ENCODE measurements around the gene RNF26. TPM values are rescaled to one million over a fixed set of nuclear protein-coding genes. Genes with fewer than 3 reads are reported as not detected.

Gene RNF26
- total and polyA plus RNA-seq, 2 of the 4 experiments (the other 2 are of a cell fraction), result 3.4 to 36.7 TPM

GRCh38 chr11:119297938-119298337 lies 36.4 kb upstream of the RNF26 start:
- H3K14ac ChIP-seq (replicated peaks; ENCODE audit: low read depth, low read length), result no peak overlapping the region
- no peak overlapping the region for H3K4me2 ChIP-seq (ENCODE audit: low read depth, low read length)
- H3K9ac ChIP-seq (ENCODE audit: low read depth, low read length), result no peak overlapping the region
- TF ChIP-seq RFX5 (IDR thresholded peaks at IDR 0.05; ENCODE audit: low read depth, low read length) (no peak), CEBPB (IDR thresholded peaks at IDR 0.05; ENCODE audit: low read depth, low read length) (no peak), RCOR1 (IDR thresholded peaks at IDR 0.05; ENCODE audit: insufficient replicate concordance, low read length) (no peak), POLR2A (IDR thresholded peaks at IDR 0.05; ENCODE audit: low read depth, low read length) (no peak), USF2 (IDR thresholded peaks at IDR 0.05; ENCODE audit: low read depth, low read length) (no peak), BHLHE40 (IDR thresholded peaks at IDR 0.05; ENCODE audit: low read depth, low read length) (no peak), ELK1 (IDR thresholded peaks at IDR 0.05; ENCODE audit: borderline replicate concordance, low read depth, low read length) (no peak), CTCF (conservative IDR thresholded peaks at IDR 0.05; ENCODE audit: low read depth, low read length) (no peak), RAD21 (IDR thresholded peaks at IDR 0.05; ENCODE audit: low read length) (no peak), NFE2L2 (IDR thresholded peaks at IDR 0.05; ENCODE audit: low read depth, low read length) (no peak), MXI1 (IDR thresholded peaks at IDR 0.05; ENCODE audit: borderline replicate concordance, low read depth, low read length) (no peak), CHD1 (IDR thresholded peaks at IDR 0.05; ENCODE audit: low read depth, low read length) (no peak), SMC3 (IDR thresholded peaks at IDR 0.05; ENCODE audit: low read depth, low read length) (no peak), MAZ (IDR thresholded peaks at IDR 0.05; ENCODE audit: borderline replicate concordance, low read depth, low read length) (no peak), FOS (IDR thresholded peaks at IDR 0.05; ENCODE audit: low read depth, low read length) (no peak), MAFK (IDR thresholded peaks at IDR 0.05; ENCODE audit: low read depth, low read length) (no peak)
- H2AK5ac ChIP-seq (ENCODE audit: low read depth, low read length), result no peak overlapping the region
- H3K79me1 ChIP-seq (ENCODE audit: low read depth in 1 of 2, low read length in 2 of 2), result peaks cover 10 to 45% of the 10 kb centered on the region in 2 experiments
- H3K23ac ChIP-seq (ENCODE audit: low read depth, low read length), result peak overlapping the region; percentile 54; the same call in 1 of the 2 replicates
- no peak overlapping the region for H4K5ac ChIP-seq (ENCODE audit: low read depth, low read length)
- H2AFZ ChIP-seq (replicated peaks; ENCODE audit: low read length, poor library complexity), result no peak overlapping the region
- H2BK20ac ChIP-seq (ENCODE audit: low read depth, low read length), result no peak overlapping the region
- H2AK9ac ChIP-seq (replicated peaks; ENCODE audit: low read depth, low read length, poor library complexity), result no peak overlapping the region
- intact Hi-C loops (cut with micrococcal nuclease) (no loop called here), in situ Hi-C loops (cut with MboI; ENCODE audit: low sequenced_read_pairs) (no loop called here), dilution Hi-C loops (cut with HindIII; ENCODE audit: low sequenced_read_pairs, unreplicated experiment) (no loop called here)
- H3K18ac ChIP-seq (ENCODE audit: low read depth, low read length), result no peak overlapping the region
- 100% methylated on average over 1 of the region's 3 CpGs; no CpG with 5 or more reads in 1 of the 2 experiments for WGBS, 2 experiments (ENCODE audit: extremely low coverage in 2 of 2, insufficient read length in 1 of 2)
- peaks cover 2% of the 10 kb centered on the region; the same call in 1 of the 2 replicates for H3K9me1 ChIP-seq (ENCODE audit: insufficient read depth, low read length)
- H2BK120ac ChIP-seq (ENCODE audit: low read depth, low read length), result no peak overlapping the region
- CTCF ChIA-PET, result no interaction called here
- BruUV-seq (replicated peaks), result no TSS peak
- H3K9me3 ChIP-seq (ENCODE audit: control insufficient read depth, insufficient read depth, low read length), result no peaks in the 10 kb centered on the region
- H2BK5ac ChIP-seq (ENCODE audit: low read depth, low read length, poor library complexity, severe bottlenecking), result peak overlapping the region; percentile 27
- H2BK15ac ChIP-seq (ENCODE audit: low read depth, low read length), result no peak overlapping the region
- H3K27me3 ChIP-seq (ENCODE audit: control insufficient read depth, insufficient read depth, low read length), result no peaks in the 10 kb centered on the region
- H3K4me3 ChIP-seq (ENCODE audit: insufficient read depth, low read depth, low read length), result no peak overlapping the region
- ATAC-seq (ENCODE audit: low read depth) (no peak), DNase-seq (no peak)
- H3K56ac ChIP-seq (ENCODE audit: extremely low read depth, insufficient read depth, low read length), result no peak overlapping the region
- no peak overlapping the region for H3K4ac ChIP-seq (ENCODE audit: low read depth, low read length)
- H4K8ac ChIP-seq (ENCODE audit: low read depth in 2 of 2, low read length in 2 of 2), result no peak overlapping the region
- H3K4me1 ChIP-seq (ENCODE audit: control insufficient read depth, insufficient read depth, low read length), result no peaks in the 10 kb centered on the region
- H4K91ac ChIP-seq (ENCODE audit: insufficient read depth, low read depth, low read length), result no peak overlapping the region
- POLR2A ChIA-PET (ENCODE audit: unreplicated experiment), result interaction anchor here (1.0 kb wide), 1 partner anchor 11 kb away, joined by 3 read pairs; no protein-coding TSS in a partner anchor
- no peaks in the 10 kb centered on the region for H4K20me1 ChIP-seq (ENCODE audit: insufficient read depth, low read length)
- H3K36me3 ChIP-seq (ENCODE audit: control insufficient read depth, insufficient read depth, low read length), result peaks cover 28% of the 10 kb centered on the region
- H3K27ac ChIP-seq (ENCODE audit: insufficient read depth, low read length), result no peak overlapping the region

All from IMR-90 (cell line).